HPDE6-E6E7 (cell line): ENCODE measurements around the gene MAST3.

Experiments used
- DNase-seq: peaks from one replicate; pipeline ENCODE4 v3.0.0; 2011; ENCODE audit warnings: missing footprints; ENCODE audit errors: extremely low spot score

MAST3 gene

DNA sequence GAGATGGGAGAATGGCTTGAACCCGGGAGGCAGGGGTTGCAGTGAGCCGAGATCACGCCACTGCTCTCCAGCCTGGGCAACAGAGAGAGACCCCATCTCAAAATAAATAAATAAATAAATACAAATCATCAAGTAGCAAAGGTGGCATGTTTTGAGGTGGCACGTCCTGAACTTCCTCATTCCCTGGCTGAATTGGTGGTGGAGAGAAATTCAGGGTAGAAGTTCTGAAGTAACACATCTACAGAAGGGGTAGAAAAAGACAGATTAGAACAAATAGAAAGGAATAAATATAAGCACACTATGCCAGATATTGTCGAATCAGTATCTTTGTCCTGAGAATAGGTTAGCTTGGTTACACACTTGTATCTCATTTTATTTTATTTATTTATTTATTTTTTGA is 82.4 kb downstream of the MAST3 start:
- DNase-seq = no peak

GRCh38 chr19:18183529-18183928 is 86.0 kb downstream of the MAST3 start:
- no peak for DNase-seq

GRCh38 chr19:18185538-18185937 is 88.0 kb downstream of the MAST3 start:
- no peak for DNase-seq

DNA sequence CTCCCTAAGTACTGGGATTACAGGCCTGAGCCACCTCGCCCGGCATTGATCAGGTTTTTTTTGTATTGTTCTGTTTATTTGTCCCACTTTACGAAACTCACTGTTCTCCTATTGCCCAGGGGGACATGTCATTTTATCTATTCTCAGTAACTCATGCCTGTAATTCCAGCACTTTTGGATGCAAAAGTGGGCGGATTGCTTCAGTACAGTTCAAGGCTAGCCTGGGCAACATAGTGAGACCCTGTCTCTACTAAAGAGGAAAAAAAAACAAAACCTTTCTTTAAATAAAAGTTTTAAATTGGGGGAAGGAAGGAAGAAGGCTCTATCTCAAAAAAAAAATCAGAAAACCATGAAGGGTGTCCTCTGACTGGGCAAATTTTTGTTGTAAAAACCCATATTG is 92.7 kb downstream of the MAST3 start:
- DNase-seq = no peak

DNA sequence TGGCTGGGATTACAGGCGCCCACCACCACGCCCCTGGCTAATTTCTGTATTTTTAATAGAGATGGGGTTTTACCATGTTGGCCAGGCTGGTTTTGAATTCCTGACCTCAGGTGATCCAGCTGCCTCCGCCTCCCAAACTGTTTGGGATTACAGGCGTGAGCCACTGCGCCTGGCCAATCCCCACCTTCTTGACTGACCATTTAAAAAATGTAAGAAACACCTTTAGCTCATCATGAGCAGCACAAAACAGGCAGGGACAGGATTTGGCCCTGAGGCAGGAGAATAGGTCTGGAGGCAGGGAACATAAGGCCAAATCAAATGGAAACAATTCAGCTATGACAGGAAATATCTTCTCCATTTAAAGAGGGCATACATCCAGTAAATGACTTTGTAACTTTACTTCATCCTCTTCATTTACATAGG is 94.1 kb downstream of the MAST3 start:
- DNase-seq = no peak

DNA sequence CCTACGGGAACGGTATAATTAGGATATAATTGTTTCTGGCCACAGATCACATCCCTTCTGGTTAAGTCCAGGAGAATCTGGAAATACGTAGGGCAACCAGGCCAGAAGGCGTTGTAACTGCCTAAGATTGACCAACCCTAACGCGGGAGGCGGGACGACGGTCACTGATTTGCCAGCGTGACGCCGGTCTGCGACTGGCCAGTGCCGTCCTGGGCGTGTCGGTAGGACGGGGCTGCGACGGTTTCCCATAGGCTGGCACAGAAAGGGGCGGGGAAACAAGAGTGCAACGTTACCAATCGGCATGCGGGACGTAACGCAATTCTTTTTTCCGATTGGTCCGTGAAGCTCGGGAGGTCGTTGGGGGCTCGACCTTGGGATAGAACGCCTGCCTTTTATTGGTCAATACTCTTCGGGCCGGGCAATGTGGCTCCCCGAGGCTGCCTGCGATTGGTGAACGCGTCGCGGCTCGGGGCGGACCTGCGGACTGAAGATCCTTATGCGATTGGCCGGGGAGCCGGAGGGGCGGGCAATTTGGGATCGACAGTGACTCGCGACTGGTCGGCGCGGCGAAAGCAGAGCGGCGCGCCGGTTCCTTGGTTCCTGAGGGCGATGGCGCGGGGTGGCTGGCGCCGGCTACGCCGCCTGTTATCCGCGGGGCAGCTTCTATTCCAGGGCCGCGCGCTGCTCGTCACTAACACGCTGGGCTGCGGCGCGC is 95.3 kb downstream of the MAST3 start, which contains the start of gene MPV17L2:
MPV17L2 (plus strand) TSS at position 546 of the 715 bp plus-strand sequence; CDS start at position 610, 64 bp downstream.
- peak; percentile 92 for DNase-seq

DNA sequence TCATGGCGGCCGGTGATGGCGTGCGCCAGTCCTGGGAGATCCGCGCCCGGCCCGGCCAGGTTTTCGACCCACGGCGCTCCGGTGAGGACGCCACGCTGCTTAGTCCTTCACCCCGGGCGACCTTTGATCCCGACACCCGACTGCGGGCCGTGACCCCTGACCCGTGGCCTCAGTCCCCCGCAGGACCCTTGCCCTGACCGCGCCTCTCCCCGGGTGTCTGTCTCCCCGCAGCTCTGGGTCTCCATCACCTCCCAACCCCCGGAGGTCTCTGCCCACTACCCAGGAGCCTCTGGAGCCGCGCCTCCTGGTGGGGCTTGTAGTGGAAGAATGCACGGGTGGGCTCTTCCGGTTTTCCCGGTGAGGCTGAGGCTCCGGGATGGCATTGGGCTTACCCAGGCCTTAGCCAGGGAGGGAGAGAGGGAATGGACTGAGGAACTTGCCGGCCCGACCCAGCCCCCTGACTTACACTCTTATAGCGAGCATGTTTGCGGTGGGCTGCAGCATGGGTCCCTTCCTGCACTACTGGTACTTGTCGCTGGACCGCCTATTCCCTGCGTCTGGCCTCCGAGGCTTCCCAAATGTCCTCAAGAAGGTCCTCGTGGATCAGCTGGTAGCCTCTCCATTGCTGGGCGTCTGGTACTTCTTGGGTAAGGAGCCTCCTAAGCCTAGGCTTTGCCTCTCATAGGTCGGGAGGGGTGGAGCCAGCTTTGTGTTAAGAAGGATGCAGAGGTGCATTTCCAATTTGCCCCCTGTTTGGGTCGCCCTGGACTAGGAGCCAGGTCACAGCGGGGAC is 96.0 kb downstream of the MAST3 start:
- no peak for DNase-seq

DNA sequence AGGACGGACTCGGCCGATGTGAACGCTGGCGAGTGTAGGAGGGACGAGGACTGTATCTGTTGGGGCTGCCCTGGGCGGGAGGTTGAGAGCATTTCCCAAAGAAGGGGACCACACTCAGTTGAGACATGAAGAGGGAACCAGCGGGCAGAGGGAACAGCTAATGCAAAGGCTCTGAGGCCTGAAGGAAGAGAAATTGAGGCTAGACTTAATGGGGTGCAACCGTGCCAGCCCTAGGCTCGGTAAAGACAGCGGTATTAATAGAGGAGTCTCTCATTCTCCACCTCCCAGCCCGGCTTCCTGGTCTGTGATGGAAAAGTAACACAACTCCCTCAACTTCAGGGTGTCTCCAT is 96.6 kb downstream of the MAST3 start:
- DNase-seq = no peak

GRCh38 chr19:18194554-18195238 is 97.1 kb downstream of the MAST3 start:
- no peak for DNase-seq

DNA sequence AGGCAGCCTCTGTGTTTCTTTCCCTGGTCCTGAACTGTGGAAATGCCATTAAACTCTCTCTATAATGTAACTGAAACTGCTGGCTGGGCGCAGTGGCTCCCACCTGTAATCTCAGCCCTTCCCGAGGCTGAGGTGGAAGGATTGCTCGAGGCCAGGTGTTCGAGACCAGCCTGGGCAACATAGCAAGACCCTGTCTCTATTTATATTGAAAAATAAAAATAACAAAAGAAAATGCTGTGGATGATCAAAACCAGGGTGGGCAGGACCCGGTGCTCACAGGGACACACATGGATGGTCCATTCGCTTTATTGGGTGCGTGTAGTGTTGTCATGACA is 98.9 kb downstream of the MAST3 start:
- no peak for DNase-seq

GRCh38 chr19:18197306-18197705 is 99.7 kb downstream of the MAST3 start:
- no peak for DNase-seq

- DNase-seq = no peak
These were observed 100.4 kb downstream of the MAST3 start for GRCh38 chr19:18197941-18198340.

GRCh38 chr19:18198374-18198773 is 100.8 kb downstream of the MAST3 start:
- DNase-seq = no peak
